DOHH2 (cell line): ENCODE data around the gene ZFAND4.

Source experiments
- EZH2phosphoT487 ChIP-seq: fragments of 200-600 bp; sonication (generic); IDR thresholded peaks from 2 replicates; pipeline ENCODE4 v1.6.1; 2017; ENCODE audit warnings: borderline replicate concordance, mild to moderate bottlenecking, antibody characterized with exemption, low read length, moderate library complexity, mixed read lengths
- TF ChIP-seq, protein P1 (sequence below): fragments of 200-600 bp; sonication (generic); IDR thresholded peaks from one replicate; pipeline ENCODE4 v1.5.1; 2014; ENCODE audit warnings: antibody characterized with exemption, mild to moderate bottlenecking, low read depth, low read length; ENCODE audit not compliant: poor library complexity, severe bottlenecking

DNA sequence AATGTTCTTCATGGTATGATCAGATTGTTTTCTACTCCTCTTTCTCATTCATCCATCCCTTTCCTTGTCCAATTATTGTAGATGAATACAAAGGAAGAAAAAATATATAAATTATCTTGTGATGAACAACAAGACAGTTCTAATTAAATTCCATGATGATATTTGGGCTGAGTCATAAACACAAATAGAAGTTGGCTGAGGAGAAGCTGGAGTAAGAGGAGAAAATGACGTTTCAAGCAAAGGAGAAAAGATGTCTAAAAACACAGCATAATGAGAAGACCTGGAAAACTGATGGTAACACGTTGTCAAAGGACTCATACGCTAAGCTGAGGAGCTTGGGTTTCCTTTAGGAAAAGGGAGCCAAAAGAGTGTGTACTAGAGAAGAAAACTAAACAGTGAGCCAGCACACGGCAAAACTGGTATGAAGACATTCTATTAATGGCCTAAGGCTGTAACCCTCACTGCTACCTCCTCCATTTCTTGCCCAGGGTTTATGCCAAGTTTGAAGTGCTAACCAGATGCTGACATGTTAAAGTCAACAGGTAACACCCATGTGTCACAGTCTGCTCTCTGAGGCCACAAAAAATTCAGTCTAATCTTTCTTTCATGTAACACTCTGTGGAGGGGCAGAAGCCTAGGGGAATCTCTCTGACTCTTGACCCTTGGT lies 26.1 kb downstream of the ZFAND4 start:
- TF ChIP-seq, protein P1, sequence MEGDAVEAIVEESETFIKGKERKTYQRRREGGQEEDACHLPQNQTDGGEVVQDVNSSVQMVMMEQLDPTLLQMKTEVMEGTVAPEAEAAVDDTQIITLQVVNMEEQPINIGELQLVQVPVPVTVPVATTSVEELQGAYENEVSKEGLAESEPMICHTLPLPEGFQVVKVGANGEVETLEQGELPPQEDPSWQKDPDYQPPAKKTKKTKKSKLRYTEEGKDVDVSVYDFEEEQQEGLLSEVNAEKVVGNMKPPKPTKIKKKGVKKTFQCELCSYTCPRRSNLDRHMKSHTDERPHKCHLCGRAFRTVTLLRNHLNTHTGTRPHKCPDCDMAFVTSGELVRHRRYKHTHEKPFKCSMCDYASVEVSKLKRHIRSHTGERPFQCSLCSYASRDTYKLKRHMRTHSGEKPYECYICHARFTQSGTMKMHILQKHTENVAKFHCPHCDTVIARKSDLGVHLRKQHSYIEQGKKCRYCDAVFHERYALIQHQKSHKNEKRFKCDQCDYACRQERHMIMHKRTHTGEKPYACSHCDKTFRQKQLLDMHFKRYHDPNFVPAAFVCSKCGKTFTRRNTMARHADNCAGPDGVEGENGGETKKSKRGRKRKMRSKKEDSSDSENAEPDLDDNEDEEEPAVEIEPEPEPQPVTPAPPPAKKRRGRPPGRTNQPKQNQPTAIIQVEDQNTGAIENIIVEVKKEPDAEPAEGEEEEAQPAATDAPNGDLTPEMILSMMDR = no peak
- TF ChIP-seq EZH2phosphoT487 = no peak
